Right atrium auricular region (tissue), 2 donors: ENCODE data around the gene ABCE1. TPM values are rescaled to one million over a fixed set of nuclear protein-coding genes. Genes with fewer than 3 reads are reported as not detected.
A peak's percentile ranks its signal among the peaks of the same experiment; 100 is the strongest.

ENCODE experiments used
- DNase-seq: peaks from one replicate; pipeline ENCODE4 v3.0.0-alpha.2; 2019; ENCODE audit warnings: low spot score
- H3K27ac ChIP-seq, 2 donors: fragments of 200-600 bp; sonication (generic); 1 replicate in 1 of 2; 2 replicates in 1 of 2; pipeline ENCODE4 v1.5.1; 2016 to 2019
- H3K27me3 ChIP-seq, 2 donors: fragments of 200-600 bp; sonication (generic); one replicate each; pipeline versions ENCODE4 v1.5.1 to v1.6.0; 2017 to 2019
- H3K36me3 ChIP-seq: fragments of 200-600 bp; sonication (generic); one replicate; pipeline ENCODE4 v1.5.1; 2016
- H3K4me1 ChIP-seq, 2 donors: fragments of 200-600 bp; sonication (generic); one replicate each; pipeline versions ENCODE4 v1.5.1 to v1.6.0; 2017 to 2019
- H3K4me3 ChIP-seq, 2 donors: fragments of 200-600 bp; sonication (generic); 1 replicate in 1 of 2; 2 replicates in 1 of 2; pipeline ENCODE4 v1.5.1; 2017 to 2019; ENCODE audit warnings: mild to moderate bottlenecking in 1 of 2, moderate library complexity in 1 of 2
- H3K9me3 ChIP-seq, 2 donors: fragments of 200-600 bp; sonication (generic); one replicate each; pipeline ENCODE4 v1.5.1; 2019
- total RNA-seq, 2 donors: library from RNA; depleted of rRNA; stranded (reverse); fragments of >200 nt; gene quantifications; one replicate each; pipeline ENCODE4 v1.1.0, GENCODE V29; 2016
- TF ChIP-seq, protein P1 (sequence below), 2 donors: fragments of 200-600 bp; sonication (generic); IDR thresholded peaks; one replicate each; pipeline ENCODE4 v1.5.1; 2019; ENCODE audit warnings: antibody characterized with exemption in 2 of 2

Gene ABCE1
- total RNA-seq, 2 donors from 2014 or later = 36.2 to 43.9 TPM

DNA sequence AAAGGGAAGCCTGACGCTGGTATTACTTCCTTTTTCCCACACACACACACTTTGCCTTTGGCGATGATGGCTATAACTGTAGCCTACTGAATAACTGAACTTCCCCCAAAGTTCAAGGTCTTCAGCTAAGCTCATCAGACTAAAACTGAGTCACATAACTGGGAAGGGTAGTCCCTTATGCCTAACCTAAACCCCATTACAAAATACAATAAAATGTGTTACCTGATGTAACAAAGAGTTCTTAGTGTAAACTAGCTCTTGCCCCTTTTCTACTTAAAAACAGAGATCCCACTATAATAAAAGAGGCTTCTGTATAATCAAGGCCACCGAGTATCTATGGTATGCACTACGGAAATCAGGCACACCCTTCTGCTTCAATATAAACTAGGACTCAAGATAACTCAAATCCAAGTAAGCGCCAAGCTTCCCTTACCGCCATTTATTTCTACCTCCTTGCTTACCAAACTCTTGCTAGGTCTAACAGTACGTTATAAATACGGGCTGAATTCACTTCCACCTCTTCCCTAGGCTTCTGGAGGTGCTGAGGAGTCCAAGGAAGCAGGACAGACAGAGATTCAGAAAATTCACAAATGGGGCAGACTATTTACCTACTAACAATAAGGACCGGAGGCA lies 79.9 kb downstream of the ABCE1 start:
- DNase-seq = no peak
- Histone ChIP-seq H3K27ac (peak overlapping the region; percentile 94 to 98), H3K4me3 (peak overlapping the region; percentile 67 to 90), H3K4me1 (peaks cover 0 to 44% of the 10 kb centered on the region in 2 donors), H3K9me3 (no peaks in the 10 kb centered on the region), H3K27me3 (no peaks in the 10 kb centered on the region), H3K36me3 (no peaks in the 10 kb centered on the region)
- TF ChIP-seq, protein P1, sequence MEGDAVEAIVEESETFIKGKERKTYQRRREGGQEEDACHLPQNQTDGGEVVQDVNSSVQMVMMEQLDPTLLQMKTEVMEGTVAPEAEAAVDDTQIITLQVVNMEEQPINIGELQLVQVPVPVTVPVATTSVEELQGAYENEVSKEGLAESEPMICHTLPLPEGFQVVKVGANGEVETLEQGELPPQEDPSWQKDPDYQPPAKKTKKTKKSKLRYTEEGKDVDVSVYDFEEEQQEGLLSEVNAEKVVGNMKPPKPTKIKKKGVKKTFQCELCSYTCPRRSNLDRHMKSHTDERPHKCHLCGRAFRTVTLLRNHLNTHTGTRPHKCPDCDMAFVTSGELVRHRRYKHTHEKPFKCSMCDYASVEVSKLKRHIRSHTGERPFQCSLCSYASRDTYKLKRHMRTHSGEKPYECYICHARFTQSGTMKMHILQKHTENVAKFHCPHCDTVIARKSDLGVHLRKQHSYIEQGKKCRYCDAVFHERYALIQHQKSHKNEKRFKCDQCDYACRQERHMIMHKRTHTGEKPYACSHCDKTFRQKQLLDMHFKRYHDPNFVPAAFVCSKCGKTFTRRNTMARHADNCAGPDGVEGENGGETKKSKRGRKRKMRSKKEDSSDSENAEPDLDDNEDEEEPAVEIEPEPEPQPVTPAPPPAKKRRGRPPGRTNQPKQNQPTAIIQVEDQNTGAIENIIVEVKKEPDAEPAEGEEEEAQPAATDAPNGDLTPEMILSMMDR (IDR thresholded peaks at IDR 0.05) = no peak

DNA sequence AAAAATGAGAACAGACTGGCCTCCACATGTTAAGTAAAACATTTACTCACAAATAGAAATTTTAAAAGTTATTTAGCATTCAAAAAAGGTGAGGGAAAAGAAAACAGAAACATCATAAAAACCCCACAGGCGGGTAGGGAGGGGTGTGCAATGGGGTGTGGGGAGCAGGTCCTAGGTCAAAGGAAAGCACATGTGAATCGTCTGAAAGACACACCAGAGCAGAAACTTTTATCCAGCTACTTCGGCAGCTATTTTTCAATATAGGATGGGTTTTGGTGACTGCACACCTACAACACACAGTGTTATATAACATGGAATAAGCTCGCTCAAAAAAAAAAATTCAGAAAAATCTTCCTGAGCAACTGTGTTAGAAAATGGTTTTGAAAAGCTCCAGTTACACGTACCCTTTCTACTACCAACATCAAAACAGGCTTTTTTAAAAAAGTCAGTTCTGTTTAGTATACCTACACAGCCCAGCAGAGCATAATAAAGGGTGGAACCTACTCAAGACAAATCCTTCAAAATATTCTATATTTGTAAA lies 80.7 kb downstream of the ABCE1 start:
- DNase-seq = no peak
- no peaks in the 10 kb centered on the region for H3K27me3 ChIP-seq
- H3K4me3 ChIP-seq = peak overlapping the region; percentile 67 to 90
- H3K4me1 ChIP-seq = peaks cover 0 to 44% of the 10 kb centered on the region in 2 donors
- peak overlapping the region; percentile 94 to 98 for H3K27ac ChIP-seq
- TF ChIP-seq, protein P1 (IDR thresholded peaks at IDR 0.05) = no peak
- no peaks in the 10 kb centered on the region for H3K36me3 ChIP-seq
- H3K9me3 ChIP-seq = no peaks in the 10 kb centered on the region

Other genes with a start within 250 kb of the ABCE1 start
- gene ANAPC10, start 115 bp upstream of the ABCE1 start, total RNA-seq = 10 to 100 TPM; 15.4 to 20.3 TPM
- 10 to 100 TPM; 20.6 to 23.7 TPM for gene OTUD4, start 82.3 kb downstream of the ABCE1 start, total RNA-seq